K562 (cell line): ENCODE measurements around the gene SOST. TPM values are rescaled to one million over a fixed set of nuclear protein-coding genes. Genes with fewer than 3 reads are reported as not detected.

Experiments used
- BHLHE40 ChIP-seq: IDR thresholded peaks from 2 replicates; pipeline ENCODE4 v1.6.1; 2011; ENCODE audit warnings: low read length, improper control_type of control experiment
- CTCF ChIP-seq, 3 experiments: IDR thresholded peaks in 2 of 3; conservative IDR thresholded peaks in 1 of 3; 2 replicates each; pipeline ENCODE4 v1.5.1; 2011 to 2012; ENCODE audit warnings: low read length in 3 of 3, mild to moderate bottlenecking in 3 of 3, control low read depth in 2 of 3, improper control_type of control experiment in 1 of 3, inconsistent platforms in 1 of 3, low read depth in 1 of 3, mixed read lengths in 1 of 3, moderate library complexity in 1 of 3; ENCODE audit not compliant: insufficient read depth in 2 of 3
- DPF2 ChIP-seq: fragments of 450-650 bp; IDR thresholded peaks from 2 replicates; pipeline ENCODE4 v1.6.1; 2016
- FOXM1 ChIP-seq, 2 experiments: fragments of 450-650 bp in 1 of 2; sonication (generic) in 1 of 2; formaldehyde crosslinking in 1 of 2; IDR thresholded peaks; 2 replicates each; pipeline versions ENCODE4 v1.6.1 to v1.9.0; 2017 to 2022; ENCODE audit warnings: low read depth in 2 of 2, mild to moderate bottlenecking in 2 of 2, missing genetic modification reagents in 1 of 2, moderate library complexity in 1 of 2
- GATAD2A ChIP-seq: fragments of 450-650 bp; IDR thresholded peaks from 2 replicates; pipeline ENCODE4 v1.6.1; 2017
- HDAC1 ChIP-seq, 2 experiments: fragments of 450-650 bp; IDR thresholded peaks; 2 replicates each; pipeline ENCODE4 v1.6.1; 2016 to 2017; ENCODE audit warnings: inconsistent platforms in 1 of 2, mild to moderate bottlenecking in 1 of 2, moderate library complexity in 1 of 2
- MAFK ChIP-seq: IDR thresholded peaks from 2 replicates; pipeline ENCODE4 v1.6.1; 2011; ENCODE audit warnings: low read length, improper control_type of control experiment
- NRF1 ChIP-seq, 2 experiments: fragments of 450-650 bp; IDR thresholded peaks in 1 of 2; conservative IDR thresholded peaks in 1 of 2; 2 replicates each; pipeline ENCODE4 v1.6.1; 2014; ENCODE audit warnings: mild to moderate bottlenecking in 2 of 2
- PTRF ChIP-seq: fragments of 450-650 bp; IDR thresholded peaks from 2 replicates; pipeline ENCODE4 v1.6.1; 2016; ENCODE audit warnings: mild to moderate bottlenecking, missing genetic modification characterization, missing compliant biosample characterization
- RBM14 ChIP-seq: fragments of 200-400 bp; formaldehyde crosslinking; IDR thresholded peaks from 2 replicates; pipeline ENCODE4 v1.6.1; 2018; ENCODE audit warnings: low read depth, mild to moderate bottlenecking, low read length, moderate library complexity, borderline replicate concordance; ENCODE audit not compliant: insufficient read depth
- RNF2 ChIP-seq: sonication (generic); IDR thresholded peaks from 2 replicates; pipeline ENCODE4 v1.6.1; 2016
- SAFB ChIP-seq: fragments of 200-400 bp; formaldehyde crosslinking; IDR thresholded peaks from 2 replicates; pipeline ENCODE4 v1.6.1; 2017; ENCODE audit warnings: low read depth, low read length, borderline replicate concordance
- TARDBP ChIP-seq: fragments of 450-650 bp; IDR thresholded peaks from 2 replicates; pipeline ENCODE4 v1.6.1; 2016
- TFE3 ChIP-seq: fragments of 450-650 bp; formaldehyde crosslinking; IDR thresholded peaks from 2 replicates; pipeline ENCODE4 v1.4.0; 2020; ENCODE audit warnings: mild to moderate bottlenecking, mixed read lengths
- ZNF282 ChIP-seq: sonication (generic); formaldehyde crosslinking; IDR thresholded peaks from 2 replicates; pipeline ENCODE4 v1.8.1; 2023; ENCODE audit warnings: missing genetic modification reagents
- ZNF354B ChIP-seq: fragments of 250-450 bp; sonication (Bioruptor Pico); IDR thresholded peaks from 2 replicates; pipeline ENCODE4 v1.4.0; 2020
- ZNF395 ChIP-seq: fragments of 200-800 bp; sonication (Bioruptor generic); IDR thresholded peaks from 2 replicates; pipeline ENCODE4 v1.6.1; 2017; ENCODE audit warnings: missing genetic modification characterization, missing compliant biosample characterization
- ZNF518B ChIP-seq: fragments of 250-450 bp; sonication (Bioruptor Pico); IDR thresholded peaks from 2 replicates; pipeline ENCODE4 v1.5.0; 2021; ENCODE audit warnings: mild to moderate bottlenecking, moderate library complexity
- ZNF584 ChIP-seq: fragments of 200-800 bp; sonication (Bioruptor generic); IDR thresholded peaks from 2 replicates; pipeline ENCODE4 v1.6.1; 2016; ENCODE audit warnings: low read depth, mild to moderate bottlenecking, missing genetic modification characterization, missing compliant biosample characterization
- polyA plus RNA-seq, 8 experiments: library from polyadenylated mRNA; depleted of rRNA in 4 of 8; stranded (reverse) in 5 of 8; unstranded in 3 of 8; fragments of >200 nt; fragmentation: Nextera tagmentation in 2 of 8; fragmentation: Illumina TruSeq in 1 of 8; extraction: Ambion mirVana in 2 of 8; extraction: Trizol in 1 of 8; gene quantifications; 2 replicates each; pipeline versions ENCODE4 v1.2.1 to v1.2.3, GENCODE V29; 2011 to 2014; ENCODE audit warnings: inconsistent platforms in 1 of 8, missing spikeins in 1 of 8
- total RNA-seq, 7 experiments: library from RNA; depleted of rRNA in 6 of 7; stranded (reverse); fragments of >200 nt in 6 of 7; fragmentation: Illumina TruSeq in 2 of 7; extraction: Trizol in 2 of 7; gene quantifications; 2 replicates each; pipeline versions ENCODE4 v1.2.1 to v1.2.3, GENCODE V29; 2011 to 2021; ENCODE audit warnings: low replicate concordance in 1 of 7

Gene SOST
- total and polyA plus RNA-seq, 9 of the 15 experiments (the other 6 are each of a cell fraction or from before 2014, with no cell fraction given), result not detected

DNA sequence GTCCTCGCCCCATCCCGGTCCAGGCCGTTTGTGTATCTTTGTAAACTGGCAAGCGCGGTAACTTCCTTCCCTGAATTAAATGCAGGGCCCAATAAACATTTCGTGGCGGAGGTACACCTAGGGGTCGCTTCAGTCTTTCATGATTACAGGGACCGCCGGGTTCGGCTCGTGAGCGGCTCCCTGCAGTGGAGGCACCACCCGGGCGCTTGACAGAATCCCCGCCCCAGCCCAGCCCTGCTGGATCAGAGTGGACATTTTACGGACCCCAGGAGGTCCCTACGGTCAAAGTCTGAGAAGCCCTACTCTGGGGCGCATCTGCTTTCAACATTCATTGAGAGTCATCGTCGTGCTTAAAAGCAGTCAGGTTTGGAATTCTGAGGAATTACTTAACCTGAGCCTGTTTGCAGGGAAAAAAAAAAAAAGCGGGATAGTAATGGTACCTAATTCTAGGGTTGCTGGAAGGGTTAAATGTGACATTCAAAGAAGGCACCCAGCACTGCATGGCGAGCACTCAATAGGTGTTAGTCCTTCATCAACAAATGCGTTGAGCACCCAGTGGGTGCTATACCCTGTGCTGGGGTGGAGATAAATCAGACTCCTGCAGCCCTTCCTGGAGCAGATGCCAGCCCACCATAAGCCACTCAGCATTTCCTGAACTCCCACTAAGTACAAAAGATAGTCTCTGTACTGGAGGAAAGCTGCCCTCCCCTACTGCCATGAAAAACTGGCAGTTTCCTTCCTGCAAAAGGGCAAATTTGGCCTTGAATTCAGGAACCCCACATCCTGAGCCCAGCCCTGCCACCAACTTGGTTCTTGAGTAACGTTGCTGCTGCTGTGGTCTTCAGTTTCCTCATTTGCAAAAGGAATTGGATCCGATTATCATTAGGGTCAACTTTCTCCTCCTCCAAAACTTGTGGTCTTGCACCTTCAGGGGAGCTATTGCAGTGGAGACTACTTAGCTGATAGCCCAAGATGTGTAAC is 20.8 kb upstream of the SOST start (continued):
- TF ChIP-seq FOXM1 (IDR thresholded peaks at IDR 0.05; ENCODE audit: low read depth) (no peak), FOXM1 (CRISPR knock-in tag; IDR thresholded peaks at IDR 0.05; ENCODE audit: low read depth) (no peak), CTCF (IDR thresholded peaks at IDR 0.05 in 2 of 3, conservative IDR thresholded peaks at IDR 0.05 in 1 of 3; ENCODE audit: insufficient read depth in 2 of 3, low read depth in 1 of 3, low read length in 3 of 3) (peak in 2 of 3 experiments; percentile 22 to 36; a peak in 1 of 6 replicates), RBM14 (no peak), ZNF354B (CRISPR knock-in tag) (no peak), DPF2 (no peak), TARDBP (0 out of 2 replicates have a peak, but pooled peaks have one; percentile 55), TFE3 (no peak), SAFB (no peak), BHLHE40 (no peak; the same call in 1 of the 2 replicates), ZNF395 (CRISPR knock-in tag) (0 out of 2 replicates have a peak, but pooled peaks have one; percentile 3), PTRF (no peak), HDAC1 (IDR thresholded peaks at IDR 0.05) (no peak), RNF2 (no peak), MAFK (no peak), NRF1 (conservative IDR thresholded peaks at IDR 0.05 in 1 of 2, IDR thresholded peaks at IDR 0.05 in 1 of 2) (0 out of 4 replicates have a peak, but pooled peaks of 1 of the 2 experiments have one; percentile 3), ZNF518B (no peak), GATAD2A (peak; percentile 21; the same call in 1 of the 2 replicates), ZNF282 (CRISPR knock-in tag) (no peak), ZNF584 (CRISPR knock-in tag) (no peak)
